GM23338 (cell line): Measurements from ENCODE around the gene PRR19. TPM values are rescaled to one million over a fixed set of nuclear protein-coding genes. Genes with fewer than 3 reads are reported as not detected.

Experiments
- ATAC-seq: fragments of 200-7000 bp; cut with Tn5 transposase; 3 replicates; pipeline ENCODE4 v1.9.1; 2020
- DNase-seq: peaks from one replicate; pipeline ENCODE4 v3.0.0-alpha.2; 2015; ENCODE audit warnings: low spot score
- H2AFZ ChIP-seq: fragments of 200-600 bp; sonication (generic); 2 replicates; pipeline ENCODE4 v1.8.0; 2016; ENCODE audit warnings: antibody characterized with exemption, mild to moderate bottlenecking, moderate library complexity
- H3F3A ChIP-seq: fragments of 200-600 bp; sonication (generic); replicated peaks from 2 replicates; pipeline ENCODE4 v1.8.0; 2017; ENCODE audit warnings: antibody characterized with exemption, mixed run types, low read depth
- H3K27ac ChIP-seq: fragments of 200-600 bp; sonication (generic); 2 replicates; pipeline ENCODE4 v1.6.1; 2016; ENCODE audit warnings: low read depth
- H3K27me3 ChIP-seq: fragments of 200-600 bp; sonication (generic); 2 replicates; pipeline ENCODE4 v1.8.0; 2016; ENCODE audit warnings: mild to moderate bottlenecking, mixed run types, moderate library complexity; ENCODE audit not compliant: insufficient read depth
- H3K36me3 ChIP-seq: fragments of 200-600 bp; sonication (generic); 2 replicates; pipeline ENCODE4 v1.8.0; 2016; ENCODE audit warnings: mild to moderate bottlenecking; ENCODE audit not compliant: insufficient read depth
- H3K4me1 ChIP-seq: fragments of 200-600 bp; sonication (generic); 2 replicates; pipeline ENCODE4 v1.8.0; 2016; ENCODE audit warnings: mild to moderate bottlenecking, moderate library complexity; ENCODE audit not compliant: insufficient read depth
- H3K4me2 ChIP-seq: fragments of 200-600 bp; sonication (generic); 2 replicates; pipeline ENCODE4 v1.7.1; 2017; ENCODE audit warnings: mixed run types
- H3K4me3 ChIP-seq: fragments of 200-600 bp; sonication (generic); 2 replicates; pipeline ENCODE4 v1.6.1; 2016; ENCODE audit warnings: mixed run types
- H3K79me2 ChIP-seq: fragments of 200-600 bp; sonication (generic); replicated peaks from 2 replicates; pipeline ENCODE4 v1.8.0; 2017; ENCODE audit warnings: mild to moderate bottlenecking; ENCODE audit not compliant: insufficient read depth
- H3K9me2 ChIP-seq: fragments of 200-600 bp; sonication (generic); 2 replicates; pipeline ENCODE4 v1.8.0; 2017; ENCODE audit not compliant: insufficient read depth
- H4K20me1 ChIP-seq: fragments of 200-600 bp; sonication (generic); replicated peaks from 2 replicates; pipeline ENCODE4 v1.8.0; 2017; ENCODE audit warnings: mild to moderate bottlenecking; ENCODE audit not compliant: insufficient read depth
- H3K27ac Mint-ChIP-seq: 2 replicates; pipeline ENCODE4 v1.8.0; 2020; ENCODE audit warnings: inconsistent platforms, mild to moderate bottlenecking, moderate library complexity, mixed read lengths
- H3K27me3 Mint-ChIP-seq: 3 replicates; pipeline ENCODE4 v1.8.0; 2022; ENCODE audit warnings: low read depth, mild to moderate bottlenecking, moderate library complexity, mixed read lengths, inconsistent platforms; ENCODE audit not compliant: insufficient read depth, poor library complexity
- H3K36me3 Mint-ChIP-seq: 3 replicates; pipeline ENCODE4 v1.8.0; 2021; ENCODE audit warnings: low read depth, mild to moderate bottlenecking, inconsistent platforms, moderate library complexity, mixed read lengths
- H3K4me1 Mint-ChIP-seq: 3 replicates; pipeline ENCODE4 v1.8.0; 2020; ENCODE audit warnings: mild to moderate bottlenecking, inconsistent platforms, mixed read lengths
- H3K4me3 Mint-ChIP-seq: 3 replicates; pipeline ENCODE4 v1.8.0; 2021; ENCODE audit warnings: moderate library complexity, mild to moderate bottlenecking, inconsistent platforms, mixed read lengths
- H3K9me3 Mint-ChIP-seq: 3 replicates; pipeline ENCODE4 v1.8.0; 2020; ENCODE audit warnings: moderate library complexity, mild to moderate bottlenecking, inconsistent platforms, mixed read lengths
- CTCF ChIP-seq, 2 experiments: fragments of 200-600 bp in 1 of 2; sonication (generic) in 1 of 2; conservative IDR thresholded peaks; 2 replicates each; pipeline versions ENCODE4 v1.5.1 to v1.6.1; 2016 to 2017; ENCODE audit warnings: antibody characterized with exemption in 2 of 2, low read depth in 2 of 2, mild to moderate bottlenecking in 2 of 2, moderate library complexity in 1 of 2
- ETS1 ChIP-seq: IDR thresholded peaks from 2 replicates; pipeline ENCODE4 v1.6.1; 2016; ENCODE audit warnings: antibody characterized with exemption
- EZH2 ChIP-seq: fragments of 200-600 bp; sonication (generic); IDR thresholded peaks from one replicate; pipeline ENCODE4 v1.8.0; 2017; ENCODE audit warnings: antibody characterized with exemption, mild to moderate bottlenecking, low read depth; ENCODE audit not compliant: unreplicated experiment
- EZH2phosphoT487 ChIP-seq: fragments of 200-600 bp; sonication (generic); IDR thresholded peaks from one replicate; pipeline ENCODE4 v1.8.1; 2018; ENCODE audit warnings: antibody characterized with exemption; ENCODE audit not compliant: unreplicated experiment
- JUNB ChIP-seq: IDR thresholded peaks from one replicate; pipeline ENCODE4 v1.6.1; 2016; ENCODE audit warnings: antibody characterized with exemption; ENCODE audit not compliant: unreplicated experiment
- NANOG ChIP-seq: IDR thresholded peaks from 2 replicates; pipeline ENCODE4 v1.6.1; 2016; ENCODE audit warnings: antibody characterized with exemption, borderline replicate concordance
- POLR2AphosphoS5 ChIP-seq: IDR thresholded peaks from 2 replicates; pipeline ENCODE4 v1.6.1; 2016; ENCODE audit warnings: antibody characterized with exemption, low read depth
- REST ChIP-seq: IDR thresholded peaks from one replicate; pipeline ENCODE4 v1.6.1; 2018; ENCODE audit warnings: antibody characterized with exemption; ENCODE audit not compliant: unreplicated experiment
- STAT1 ChIP-seq: IDR thresholded peaks from one replicate; pipeline ENCODE4 v1.6.1; 2016; ENCODE audit warnings: antibody characterized with exemption; ENCODE audit not compliant: unreplicated experiment
- ZNF331 ChIP-seq: fragments of 250-450 bp; sonication (Bioruptor Pico); IDR thresholded peaks from 2 replicates; pipeline ENCODE4 v1.5.0; 2020; ENCODE audit warnings: low read depth, mild to moderate bottlenecking, moderate library complexity
- polyA plus RNA-seq: library from polyadenylated mRNA; unstranded; fragments of >200 nt; fragmentation: Nextera tagmentation; extraction: Ambion mirVana; gene quantifications from 2 replicates; pipeline ENCODE4 v1.2.1, GENCODE V29; 2016
- total RNA-seq: library from RNA; depleted of rRNA; stranded (reverse); fragments of >200 nt; shearing (Covaris generic); gene quantifications from 2 replicates; pipeline ENCODE4 v1.2.3, GENCODE V29; 2014

The PRR19 gene
- total and polyA plus RNA-seq, 2 experiments from 2014 or later = 3.6 to 4.1 TPM

GRCh38 chr19:42293540-42293939 is 8.4 kb upstream of the PRR19 start (continued):
- TF ChIP-seq REST (no peak), CTCF (conservative IDR thresholded peaks at IDR 0.05; ENCODE audit: low read depth in 2 of 2) (peak; percentile 42 to 43), STAT1 (no peak)

GRCh38 chr19:42293948-42294347 is 8.0 kb upstream of the PRR19 start:
- TF ChIP-seq EZH2phosphoT487 (no peak), STAT1 (no peak), JUNB (no peak)

GRCh38 chr19:42294471-42295137 is 7.3 kb upstream of the PRR19 start:
- Histone ChIP-seq H3K27me3 (no peaks in the 10 kb centered on the region), H3K4me3 (no peak overlapping the region), H3K4me2 (no peak overlapping the region), H3K4me1 (peaks cover 6% of the 10 kb centered on the region; the same call in 1 of the 2 replicates), H3F3A (peaks cover 21% of the 10 kb centered on the region), H3K27ac (no peak overlapping the region), H4K20me1 (peaks cover 17% of the 10 kb centered on the region; the same call in 1 of the 2 replicates), H3K36me3 (no peaks in the 10 kb centered on the region; the same call in 1 of the 2 replicates), H3K79me2 (no peaks in the 10 kb centered on the region), H3K9me2 (no peaks in the 10 kb centered on the region), H2AFZ (no peak overlapping the region)
- peaks cover 23% of the 10 kb centered on the region for H3K4me1 Mint-ChIP-seq
- H3K27me3 Mint-ChIP-seq = peaks cover 12% of the 10 kb centered on the region
- H3K4me3 Mint-ChIP-seq = no peak overlapping the region
- ATAC-seq (no peak), DNase-seq (no peak)
- H3K36me3 Mint-ChIP-seq = peaks cover 37% of the 10 kb centered on the region
- no peak overlapping the region for H3K27ac Mint-ChIP-seq
- no peaks in the 10 kb centered on the region for H3K9me3 Mint-ChIP-seq
- TF ChIP-seq JUNB (no peak), EZH2phosphoT487 (no peak), ETS1 (no peak), ZNF331 (no peak), NANOG (no peak), REST (no peak), EZH2 (no peak), POLR2AphosphoS5 (no peak)

More at GRCh38 chr19:42293948-42294347, 8.0 kb upstream of the PRR19 start:
- Histone ChIP-seq H3K4me3 (no peak overlapping the region), H4K20me1 (peaks cover 17% of the 10 kb centered on the region; the same call in 1 of the 2 replicates), H3K79me2 (no peaks in the 10 kb centered on the region), H2AFZ (no peak overlapping the region), H3K4me2 (no peak overlapping the region), H3F3A (peaks cover 21% of the 10 kb centered on the region), H3K27ac (no peak overlapping the region), H3K27me3 (no peaks in the 10 kb centered on the region), H3K36me3 (no peaks in the 10 kb centered on the region; the same call in 1 of the 2 replicates), H3K4me1 (peaks cover 6% of the 10 kb centered on the region; the same call in 1 of the 2 replicates), H3K9me2 (no peaks in the 10 kb centered on the region)
- DNase-seq = no peak
- peaks cover 23% of the 10 kb centered on the region for H3K4me1 Mint-ChIP-seq
- H3K27me3 Mint-ChIP-seq = peaks cover 12% of the 10 kb centered on the region
- H3K4me3 Mint-ChIP-seq = no peak overlapping the region
- H3K27ac Mint-ChIP-seq = no peak overlapping the region
- ATAC-seq = no peak
- peaks cover 38% of the 10 kb centered on the region for H3K36me3 Mint-ChIP-seq
- no peaks in the 10 kb centered on the region for H3K9me3 Mint-ChIP-seq
